PC-9 (cell line): ENCODE data around the gene ADSS1. TPM values are rescaled to one million over a fixed set of nuclear protein-coding genes. Genes with fewer than 3 reads are reported as not detected.

ENCODE experiments used
- BruUV-seq: library from RNA; stranded (reverse); fragments of 400-500 nt; replicated peaks from 2 replicates; lab custom pipeline; 2021; lab: Mats Ljungman, UMichigan
- CTCF ChIA-PET: fragments of 300-600 bp; sonication (Branson Sonifier 250); formaldehyde crosslinking; loops from one replicate; lab custom pipeline; 2022; ENCODE audit warnings: antibody characterized with exemption; lab: Charles Lee
- POLR2A ChIA-PET: fragments of 300-600 bp; sonication (Branson Sonifier 250); formaldehyde crosslinking; loops from one replicate; lab custom pipeline; 2022; ENCODE audit warnings: antibody characterized with exemption; ENCODE audit not compliant: unreplicated experiment; lab: Charles Lee
- DNase-seq, 2 experiments: peaks; one replicate each; pipeline versions ENCODE4 v3.0.0 to v3.0.0-alpha.2; 2015 to 2022; ENCODE audit warnings: mixed read lengths in 1 of 2
- H2AFZ ChIP-seq: fragments of 200-600 bp; sonication (generic); 2 replicates; pipeline ENCODE4 v1.8.1; 2017; ENCODE audit warnings: antibody characterized with exemption
- H3F3A ChIP-seq: fragments of 200-600 bp; sonication (generic); 2 replicates; pipeline ENCODE4 v1.8.1; 2017; ENCODE audit warnings: antibody characterized with exemption, mild to moderate bottlenecking, low read depth; ENCODE audit not compliant: insufficient read depth
- H3K27ac ChIP-seq: fragments of 200-600 bp; sonication (generic); 2 replicates; pipeline ENCODE4 v1.6.1; 2016; ENCODE audit warnings: mixed run types
- H3K27me3 ChIP-seq: fragments of 200-600 bp; sonication (generic); 2 replicates; pipeline ENCODE4 v1.6.1; 2016; ENCODE audit warnings: low read depth, mixed run types; ENCODE audit not compliant: insufficient read depth
- H3K36me3 ChIP-seq: fragments of 200-600 bp; sonication (generic); 2 replicates; pipeline ENCODE4 v1.6.1; 2016; ENCODE audit warnings: low read depth, mixed run types
- H3K4me1 ChIP-seq: fragments of 200-600 bp; sonication (generic); replicated peaks from 2 replicates; pipeline ENCODE4 v1.6.1; 2016; ENCODE audit warnings: mixed run types; ENCODE audit not compliant: insufficient read depth
- H3K4me2 ChIP-seq: fragments of 200-600 bp; sonication (generic); 2 replicates; pipeline ENCODE4 v1.6.1; 2017; ENCODE audit warnings: mixed run types
- H3K4me3 ChIP-seq: fragments of 200-600 bp; sonication (generic); 2 replicates; pipeline ENCODE4 v1.6.1; 2016; ENCODE audit warnings: mixed run types
- H3K79me2 ChIP-seq: fragments of 200-600 bp; sonication (generic); 2 replicates; pipeline ENCODE4 v1.6.1; 2017; ENCODE audit warnings: low read depth, mixed run types
- H3K9me2 ChIP-seq: fragments of 200-600 bp; sonication (generic); 2 replicates; pipeline ENCODE4 v1.8.1; 2017; ENCODE audit warnings: mild to moderate bottlenecking; ENCODE audit not compliant: insufficient read depth
- H3K9me3 ChIP-seq: fragments of 200-600 bp; sonication (generic); 2 replicates; pipeline ENCODE4 v1.8.1; 2016; ENCODE audit warnings: low read depth; ENCODE audit not compliant: insufficient read depth
- H4K20me1 ChIP-seq: fragments of 200-600 bp; sonication (generic); 2 replicates; pipeline ENCODE4 v1.8.1; 2017; ENCODE audit not compliant: insufficient read depth
- EZH2 ChIP-seq: fragments of 200-600 bp; sonication (generic); IDR thresholded peaks from 2 replicates; pipeline ENCODE4 v1.8.0; 2017; ENCODE audit warnings: antibody characterized with exemption, low read depth
- intact Hi-C: fragments of 100-400 bp; cut with micrococcal nuclease; formaldehyde crosslinking; loops from one replicate; pipeline ENCODE4 v1.10.0; 2022; ENCODE audit not compliant: unreplicated experiment
- total RNA-seq: library from RNA; stranded (reverse); gene quantifications from 2 replicates; pipeline ENCODE4 v1.2.3, GENCODE V29; 2021
- TF ChIP-seq, protein P1 (sequence below): fragments of 200-600 bp; sonication (generic); conservative IDR thresholded peaks from 2 replicates; pipeline ENCODE4 v1.6.1; 2017; ENCODE audit warnings: mixed run types, antibody characterized with exemption, mild to moderate bottlenecking, moderate library complexity

Gene ADSS1
- total RNA-seq, 1 experiment from 2014 or later = 5.8 TPM

DNA sequence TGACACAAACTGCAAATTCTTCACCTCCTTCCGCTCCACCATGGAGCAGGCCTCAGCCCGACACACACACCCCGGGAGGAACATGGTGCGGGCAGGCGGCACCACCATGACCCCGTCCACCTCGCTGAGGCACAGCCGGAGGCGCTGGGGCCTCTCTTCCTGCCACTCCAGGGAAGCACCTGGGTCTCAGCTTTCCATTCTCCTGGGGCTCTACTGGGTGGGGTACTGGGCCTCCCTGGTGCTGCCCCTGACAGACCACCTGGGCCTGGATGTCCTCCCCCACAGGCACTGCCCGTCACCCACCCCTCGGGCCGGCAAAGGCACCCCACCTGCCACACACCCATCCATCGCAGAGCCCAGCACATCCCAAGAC, 61.7 kb downstream of the ADSS1 start:
- H3F3A ChIP-seq = no peaks in the 10 kb centered on the region
- no TSS peak for BruUV-seq
- H3K36me3 ChIP-seq = no peaks in the 10 kb centered on the region
- H3K4me1 ChIP-seq = no peaks in the 10 kb centered on the region
- no peak for DNase-seq
- TF ChIP-seq, protein P1, sequence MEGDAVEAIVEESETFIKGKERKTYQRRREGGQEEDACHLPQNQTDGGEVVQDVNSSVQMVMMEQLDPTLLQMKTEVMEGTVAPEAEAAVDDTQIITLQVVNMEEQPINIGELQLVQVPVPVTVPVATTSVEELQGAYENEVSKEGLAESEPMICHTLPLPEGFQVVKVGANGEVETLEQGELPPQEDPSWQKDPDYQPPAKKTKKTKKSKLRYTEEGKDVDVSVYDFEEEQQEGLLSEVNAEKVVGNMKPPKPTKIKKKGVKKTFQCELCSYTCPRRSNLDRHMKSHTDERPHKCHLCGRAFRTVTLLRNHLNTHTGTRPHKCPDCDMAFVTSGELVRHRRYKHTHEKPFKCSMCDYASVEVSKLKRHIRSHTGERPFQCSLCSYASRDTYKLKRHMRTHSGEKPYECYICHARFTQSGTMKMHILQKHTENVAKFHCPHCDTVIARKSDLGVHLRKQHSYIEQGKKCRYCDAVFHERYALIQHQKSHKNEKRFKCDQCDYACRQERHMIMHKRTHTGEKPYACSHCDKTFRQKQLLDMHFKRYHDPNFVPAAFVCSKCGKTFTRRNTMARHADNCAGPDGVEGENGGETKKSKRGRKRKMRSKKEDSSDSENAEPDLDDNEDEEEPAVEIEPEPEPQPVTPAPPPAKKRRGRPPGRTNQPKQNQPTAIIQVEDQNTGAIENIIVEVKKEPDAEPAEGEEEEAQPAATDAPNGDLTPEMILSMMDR = no peak
- TF ChIP-seq EZH2 = no peak
- ChIA-PET POLR2A (no interaction called here), CTCF (no interaction called here)
- H3K9me3 ChIP-seq = no peaks in the 10 kb centered on the region
- H3K27me3 ChIP-seq = no peaks in the 10 kb centered on the region
- H4K20me1 ChIP-seq = peaks cover 21% of the 10 kb centered on the region; the same call in 1 of the 2 replicates
- no peaks in the 10 kb centered on the region for H3K9me2 ChIP-seq
- no peak overlapping the region for H3K4me2 ChIP-seq
- no peak overlapping the region for H3K4me3 ChIP-seq
- H2AFZ ChIP-seq = no peak overlapping the region
- intact Hi-C loops = no loop called here
- H3K27ac ChIP-seq = no peak overlapping the region
- peaks cover 6% of the 10 kb centered on the region; the same call in 1 of the 2 replicates for H3K79me2 ChIP-seq

DNA sequence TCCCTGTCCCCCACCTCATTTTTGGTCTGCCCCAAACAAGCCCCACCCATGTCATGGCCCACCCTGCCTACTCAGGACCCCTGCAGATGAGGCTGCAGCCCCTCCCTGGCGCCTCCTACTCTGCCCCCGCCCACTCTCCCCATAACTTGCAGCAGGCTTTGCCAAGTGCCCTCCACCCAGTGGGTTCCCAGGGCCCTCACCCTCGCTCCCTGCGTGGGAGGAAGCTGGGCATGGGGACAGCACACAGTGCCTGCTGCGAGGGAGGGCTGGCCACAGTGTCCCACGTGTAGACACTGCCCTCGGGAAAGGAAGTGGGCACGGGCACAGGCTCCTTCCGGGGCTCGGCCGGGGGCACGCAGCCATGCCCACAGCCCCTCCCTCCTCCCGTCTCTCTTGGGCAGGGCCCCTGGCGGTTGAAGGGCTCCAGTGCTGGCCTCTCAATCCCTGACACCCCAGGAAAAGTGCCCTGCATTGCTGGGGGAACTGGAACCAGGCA, 62.1 kb downstream of the ADSS1 start:
- Histone ChIP-seq H3K27ac (no peak overlapping the region), H3K4me2 (no peak overlapping the region), H4K20me1 (peaks cover 20% of the 10 kb centered on the region; the same call in 1 of the 2 replicates), H3F3A (no peaks in the 10 kb centered on the region), H3K4me3 (no peak overlapping the region), H3K9me2 (no peaks in the 10 kb centered on the region), H3K27me3 (no peaks in the 10 kb centered on the region), H3K36me3 (no peaks in the 10 kb centered on the region), H3K9me3 (no peaks in the 10 kb centered on the region), H3K79me2 (peaks cover 11% of the 10 kb centered on the region), H3K4me1 (no peaks in the 10 kb centered on the region), H2AFZ (no peak overlapping the region)
- TF ChIP-seq, protein P1 = no peak
- no peak for TF ChIP-seq EZH2
- intact Hi-C loops = no loop called here
- POLR2A ChIA-PET = no interaction called here
- BruUV-seq = no TSS peak
- CTCF ChIA-PET = no interaction called here
- DNase-seq = no peak

DNA sequence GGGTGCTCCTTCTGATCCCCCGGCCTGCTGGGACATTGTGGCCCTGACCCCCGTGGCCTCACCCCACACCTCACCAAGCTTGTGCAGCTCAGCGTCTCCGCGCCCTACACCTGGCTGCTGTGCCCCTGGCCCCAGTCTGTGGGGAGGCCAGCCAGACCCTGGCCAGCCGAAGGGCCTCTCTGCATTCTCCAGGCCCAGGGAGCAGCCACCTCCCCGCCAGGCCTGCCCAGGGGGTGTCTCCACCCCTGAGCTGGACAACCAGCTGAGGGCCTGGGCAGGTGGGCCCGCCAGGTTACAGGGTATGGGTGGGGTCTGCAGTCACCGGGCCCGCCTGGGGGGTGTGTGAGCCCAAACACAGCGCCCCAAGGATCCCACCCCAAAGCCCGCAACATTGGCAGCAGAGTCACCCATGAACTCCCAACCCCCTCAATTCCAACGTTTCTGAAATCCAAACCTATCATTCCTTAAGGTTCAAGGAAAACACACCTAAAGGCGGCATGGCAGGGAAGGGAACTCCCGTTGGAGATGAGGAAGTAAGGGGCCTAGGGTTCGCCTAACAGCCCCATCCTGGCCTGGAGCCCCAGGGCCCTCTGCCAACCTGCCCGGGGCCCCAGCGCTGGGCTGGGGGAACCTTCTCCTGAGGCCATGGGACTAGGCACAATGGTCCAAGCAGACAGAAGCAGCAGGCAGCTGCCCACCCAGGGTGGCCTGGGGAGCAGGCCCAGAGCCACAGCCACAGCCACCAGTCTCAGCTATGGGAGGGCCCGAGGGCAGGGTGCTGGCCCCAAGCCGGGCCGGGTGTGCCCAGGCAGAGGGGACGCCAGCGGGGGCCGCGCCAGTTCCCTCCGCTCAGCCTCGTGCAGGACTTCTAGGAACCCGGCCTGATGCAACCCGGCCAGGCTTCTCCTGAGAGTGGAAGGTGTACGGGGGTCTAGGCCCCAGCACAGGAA, 63.0 kb downstream of the ADSS1 start:
- no peaks in the 10 kb centered on the region for H3K9me3 ChIP-seq
- H4K20me1 ChIP-seq = peaks cover 21% of the 10 kb centered on the region; the same call in 1 of the 2 replicates
- no peak overlapping the region for H3K27ac ChIP-seq
- no peaks in the 10 kb centered on the region for H3F3A ChIP-seq
- ChIA-PET CTCF (no interaction called here), POLR2A (no interaction called here)
- no peaks in the 10 kb centered on the region for H3K9me2 ChIP-seq
- H2AFZ ChIP-seq = no peak overlapping the region
- no peaks in the 10 kb centered on the region for H3K4me1 ChIP-seq
- DNase-seq = no peak
- TF ChIP-seq, protein P1 = no peak
- TF ChIP-seq EZH2 = no peak
- BruUV-seq = no TSS peak
- peaks cover 16% of the 10 kb centered on the region for H3K79me2 ChIP-seq
- no peaks in the 10 kb centered on the region for H3K36me3 ChIP-seq
- intact Hi-C loops = no loop called here
- H3K27me3 ChIP-seq = no peaks in the 10 kb centered on the region
- no peak overlapping the region for H3K4me2 ChIP-seq
- H3K4me3 ChIP-seq = no peak overlapping the region
